Measurements from ENCODE around the gene PAGR1.
A peak's percentile ranks its signal among the peaks of the same experiment; 100 is the strongest.

Gene PAGR1

DNA sequence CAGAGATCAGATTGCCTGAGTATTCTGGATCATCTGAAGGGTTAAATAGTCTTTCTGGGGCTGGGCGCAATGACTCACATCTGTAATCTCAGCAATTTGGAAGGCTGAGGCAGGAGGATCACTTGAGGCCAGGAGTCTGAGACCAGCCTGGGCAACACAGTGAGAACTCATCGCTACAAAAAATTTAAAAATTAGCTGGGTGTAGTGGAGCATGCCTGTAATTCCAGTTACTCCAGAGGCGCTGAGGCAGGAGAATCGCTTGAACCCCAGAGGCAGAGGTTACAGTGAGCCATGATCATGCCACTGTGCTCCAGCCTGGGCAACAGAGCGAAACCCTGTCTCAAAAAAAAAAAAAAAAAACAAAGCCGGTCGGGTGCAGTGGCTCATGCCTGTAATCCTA lies 20.0 kb downstream of the PAGR1 start:
- no peak for DNase-seq (ENCODE audit: low read depth in 3 of 3)

DNA sequence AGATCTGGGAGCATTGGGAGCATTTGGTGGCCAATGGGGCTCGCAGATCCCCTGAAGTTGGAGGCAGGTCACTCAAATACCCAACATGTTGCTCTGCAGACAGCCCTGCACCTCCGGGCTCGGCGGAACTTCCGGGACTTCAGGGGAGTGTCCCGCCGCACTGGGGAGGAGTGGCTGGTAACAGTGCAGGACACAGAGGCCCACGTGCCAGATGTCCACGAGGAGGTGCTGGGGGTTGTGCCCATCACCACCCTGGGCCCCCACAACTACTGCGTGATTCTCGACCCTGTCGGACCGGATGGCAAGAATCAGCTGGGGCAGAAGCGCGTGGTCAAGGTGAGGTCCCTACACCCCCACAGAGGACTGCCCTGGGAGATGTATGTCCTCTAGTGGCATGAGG lies 20.7 kb downstream of the PAGR1 start:
- no peak for DNase-seq (ENCODE audit: low read depth in 3 of 3)

DNA sequence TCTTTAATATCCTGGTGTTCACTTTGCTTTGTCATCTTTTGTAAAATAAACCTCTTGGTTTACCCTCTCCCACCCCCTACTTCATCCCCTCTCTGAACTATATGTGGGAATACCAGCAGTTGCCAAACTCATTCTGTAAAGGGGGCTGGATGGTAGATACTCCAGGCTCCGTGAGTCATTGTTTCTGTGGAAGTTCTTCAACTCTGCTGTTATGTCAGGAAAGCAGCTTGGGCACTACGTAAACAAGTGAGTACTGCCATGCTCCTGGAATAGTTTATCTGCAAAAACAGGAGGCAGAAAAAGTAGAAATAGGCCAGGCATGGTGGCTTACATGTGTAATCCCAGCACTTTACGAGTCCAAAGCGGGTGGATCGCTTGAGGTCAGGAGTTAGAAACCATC lies 21.9 kb downstream of the PAGR1 start:
- no peak for DNase-seq (ENCODE audit: low read depth in 3 of 3)

DNA sequence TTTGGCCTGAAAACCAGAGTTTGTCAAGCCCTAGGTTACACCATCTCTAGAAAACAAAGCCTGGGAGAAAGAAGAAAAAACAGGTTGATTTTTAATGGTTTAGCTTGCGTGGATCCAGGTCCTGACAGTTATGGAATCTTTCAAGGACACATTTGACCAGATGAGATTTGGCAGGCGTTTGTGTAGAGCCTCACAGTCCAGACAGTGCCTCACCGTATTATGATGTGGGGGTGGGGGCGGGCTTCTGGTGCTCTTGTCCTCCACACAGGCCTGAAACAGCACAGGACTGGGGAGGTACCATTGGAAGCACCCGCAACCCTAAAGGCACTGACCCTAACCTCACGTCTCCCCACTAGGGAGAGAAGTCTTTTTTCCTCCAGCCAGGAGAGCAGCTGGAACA lies 23.9 kb downstream of the PAGR1 start:
- DNase-seq (ENCODE audit: low read depth in 3 of 3): no peak

DNA sequence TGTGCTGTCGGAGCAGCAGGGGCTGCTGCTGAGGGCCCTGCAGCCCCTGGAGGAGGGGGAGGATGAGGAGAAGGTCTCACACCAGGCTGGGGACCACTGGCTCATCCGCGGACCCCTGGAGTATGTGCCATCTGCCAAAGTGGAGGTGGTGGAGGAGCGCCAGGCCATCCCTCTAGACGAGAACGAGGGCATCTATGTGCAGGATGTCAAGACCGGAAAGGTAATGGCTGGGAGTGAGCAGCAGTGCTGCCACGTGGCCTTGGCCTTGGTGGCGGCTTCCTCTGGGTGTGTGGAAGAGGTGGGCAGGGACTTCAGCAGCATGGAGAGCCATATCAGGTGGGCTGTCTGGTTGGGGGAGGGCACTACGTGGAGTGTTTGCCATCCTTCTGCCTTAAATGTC lies 24.3 kb downstream of the PAGR1 start:
- no peak for DNase-seq (ENCODE audit: low read depth in 3 of 3)

DNA sequence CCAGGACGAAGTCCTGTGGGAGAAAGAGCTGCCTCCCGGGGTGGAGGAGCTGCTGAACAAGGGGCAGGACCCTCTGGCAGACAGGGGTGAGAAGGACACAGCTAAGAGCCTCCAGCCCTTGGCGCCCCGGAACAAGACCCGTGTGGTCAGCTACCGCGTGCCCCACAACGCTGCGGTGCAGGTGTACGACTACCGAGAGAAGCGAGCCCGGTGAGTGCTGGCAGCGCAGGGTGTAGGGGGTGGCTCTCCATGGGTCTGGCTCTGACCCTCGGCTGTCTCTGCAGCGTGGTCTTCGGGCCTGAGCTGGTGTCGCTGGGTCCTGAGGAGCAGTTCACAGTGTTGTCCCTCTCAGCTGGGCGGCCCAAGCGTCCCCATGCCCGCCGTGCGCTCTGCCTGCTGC lies 25.7 kb downstream of the PAGR1 start:
- no peak for DNase-seq (ENCODE audit: low read depth in 3 of 3)

DNA sequence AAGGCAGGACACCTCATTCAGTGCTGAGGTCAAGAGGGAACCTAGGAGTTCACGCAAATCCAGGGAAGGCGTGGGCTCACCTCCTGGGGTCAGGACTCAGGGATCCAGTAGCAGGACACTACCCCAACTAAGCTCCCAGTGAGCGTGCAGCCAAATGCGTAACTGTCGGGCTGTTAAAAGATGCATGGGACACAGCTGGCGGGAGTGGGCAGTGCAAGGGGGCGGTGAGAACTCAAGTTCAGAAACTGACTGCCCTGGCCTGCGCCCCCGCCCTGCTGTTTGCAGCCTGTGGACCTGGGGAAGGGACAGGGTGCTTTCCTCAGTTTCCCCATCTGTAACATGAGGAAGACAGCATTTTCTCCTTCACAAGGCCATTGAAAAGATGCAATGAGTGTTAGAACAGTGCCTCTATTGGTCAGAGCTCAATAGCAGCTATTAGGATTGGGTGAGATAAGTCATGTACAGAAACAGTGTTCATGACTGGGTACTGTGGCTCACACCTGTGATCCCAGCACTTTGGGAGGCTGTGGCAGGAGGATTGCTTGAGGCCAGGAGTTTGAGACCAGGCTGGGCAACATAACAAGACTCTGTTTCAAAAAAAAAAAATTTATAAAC lies 26.9 kb downstream of the PAGR1 start:
- DNase-seq (ENCODE audit: low read depth in 3 of 3): no peak

DNA sequence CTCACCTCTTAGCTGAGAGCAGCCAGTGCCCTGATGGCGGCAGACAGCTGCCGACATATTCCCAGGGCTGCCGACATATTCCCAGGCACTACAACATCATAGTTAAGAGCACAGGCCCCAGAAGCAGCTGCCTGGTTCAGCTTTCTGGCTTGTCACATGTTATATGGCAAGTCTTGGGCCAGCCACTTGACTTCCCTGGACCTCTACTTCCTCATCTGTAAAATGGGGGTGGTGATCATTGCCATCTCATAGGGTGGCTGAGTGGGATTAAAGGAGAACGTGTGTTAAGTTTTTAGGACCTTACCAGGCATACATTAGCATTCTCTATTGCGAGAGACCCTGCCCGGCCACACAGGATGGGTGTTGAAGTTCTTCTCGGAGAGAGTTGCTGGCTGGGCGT lies 28.0 kb downstream of the PAGR1 start:
- DNase-seq (ENCODE audit: low read depth in 3 of 3): no peak

DNA sequence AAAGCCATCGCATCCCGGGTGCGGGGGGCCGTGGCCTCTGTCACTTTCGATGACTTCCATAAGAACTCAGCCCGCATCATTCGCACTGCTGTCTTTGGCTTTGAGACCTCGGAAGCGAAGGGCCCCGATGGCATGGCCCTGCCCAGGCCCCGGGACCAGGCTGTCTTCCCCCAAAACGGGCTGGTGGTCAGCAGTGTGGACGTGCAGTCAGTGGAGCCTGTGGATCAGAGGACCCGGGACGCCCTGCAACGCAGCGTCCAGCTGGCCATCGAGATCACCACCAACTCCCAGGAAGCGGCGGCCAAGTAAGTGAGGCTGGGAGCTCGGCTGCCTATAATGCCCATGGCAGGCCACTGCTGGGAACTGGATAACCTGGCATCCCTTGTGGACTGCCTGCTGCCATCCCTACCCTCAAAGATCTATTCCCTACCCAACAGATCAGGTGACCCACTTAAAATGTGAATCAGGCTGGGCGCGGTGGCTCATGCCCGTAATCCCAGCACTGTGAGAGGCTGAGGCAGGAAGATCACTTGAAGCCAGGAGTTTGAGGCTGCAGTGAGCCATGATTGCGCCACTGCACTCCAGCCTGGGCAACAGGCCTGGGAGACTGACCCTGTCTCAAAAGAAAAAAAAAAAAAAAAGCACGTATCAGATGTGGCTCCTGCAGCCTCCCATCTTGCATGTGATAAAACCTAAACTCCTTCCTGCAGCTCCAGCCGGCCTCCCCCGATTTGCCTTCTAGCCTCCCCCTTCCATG lies 28.8 kb downstream of the PAGR1 start:
- no peak for DNase-seq (ENCODE audit: low read depth in 3 of 3)

DNA sequence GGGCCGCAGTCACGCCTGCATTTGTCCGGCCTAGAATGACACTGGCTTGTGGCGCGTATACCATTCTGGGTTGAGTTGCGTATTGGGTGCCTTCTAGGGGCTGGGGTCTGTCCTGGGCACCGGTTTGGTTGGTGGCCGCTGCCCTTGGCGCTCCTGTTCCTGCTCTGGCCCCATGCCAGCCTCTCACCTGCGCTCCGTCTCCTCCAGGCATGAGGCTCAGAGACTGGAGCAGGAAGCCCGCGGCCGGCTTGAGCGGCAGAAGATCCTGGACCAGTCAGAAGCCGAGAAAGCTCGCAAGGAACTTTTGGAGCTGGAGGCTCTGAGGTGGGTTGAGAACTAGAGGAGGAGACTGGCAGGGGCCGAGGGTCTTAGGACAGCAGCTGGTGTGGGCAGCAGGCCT lies 29.7 kb downstream of the PAGR1 start:
- no peak for DNase-seq (ENCODE audit: low read depth in 3 of 3)

DNA sequence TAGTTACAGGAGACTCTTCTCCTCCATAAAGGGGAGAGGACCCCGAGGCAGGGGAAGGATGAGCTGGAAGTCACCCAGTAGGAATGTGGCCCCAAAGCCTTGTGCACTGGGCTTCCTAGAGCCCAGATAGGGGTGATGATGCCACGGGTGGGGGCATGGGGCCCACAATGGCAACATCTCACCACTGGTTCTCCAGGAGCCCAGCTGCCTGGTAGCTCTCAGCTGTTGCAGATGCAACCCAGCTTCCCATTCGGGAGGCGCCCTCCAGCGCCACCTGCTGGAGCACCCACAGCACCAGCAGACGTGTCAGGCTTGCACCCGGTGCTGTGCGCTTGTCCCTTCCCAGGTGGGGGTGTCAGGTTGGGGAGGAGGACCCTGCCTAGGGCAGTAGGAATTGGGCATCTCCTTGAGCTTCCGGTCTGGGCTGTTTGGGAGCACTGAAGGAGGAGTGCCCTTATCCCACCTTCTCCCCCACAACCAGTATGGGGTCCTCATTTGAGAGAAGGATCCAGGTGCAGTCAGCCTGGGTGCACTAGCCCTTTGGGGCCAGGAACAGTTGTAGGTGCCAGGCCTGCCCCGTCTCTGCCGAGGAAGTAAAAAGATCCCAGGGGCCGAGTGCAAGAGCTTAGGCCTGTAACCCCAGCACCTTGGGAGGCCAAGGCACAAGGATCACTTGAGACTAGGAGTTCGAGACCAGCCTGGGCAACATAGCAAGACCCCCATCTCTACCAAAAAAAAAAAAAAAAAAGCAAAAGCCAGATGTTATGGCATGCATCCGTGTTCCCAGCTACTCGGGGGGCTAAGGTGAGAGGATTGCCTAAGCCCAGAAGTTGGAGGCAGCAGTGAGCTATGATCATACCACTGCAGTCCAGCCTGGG lies 32.7 kb downstream of the PAGR1 start:
- DNase-seq (ENCODE audit: low read depth in 3 of 3): peak; percentile 64 to 77 (median 68)

DNA sequence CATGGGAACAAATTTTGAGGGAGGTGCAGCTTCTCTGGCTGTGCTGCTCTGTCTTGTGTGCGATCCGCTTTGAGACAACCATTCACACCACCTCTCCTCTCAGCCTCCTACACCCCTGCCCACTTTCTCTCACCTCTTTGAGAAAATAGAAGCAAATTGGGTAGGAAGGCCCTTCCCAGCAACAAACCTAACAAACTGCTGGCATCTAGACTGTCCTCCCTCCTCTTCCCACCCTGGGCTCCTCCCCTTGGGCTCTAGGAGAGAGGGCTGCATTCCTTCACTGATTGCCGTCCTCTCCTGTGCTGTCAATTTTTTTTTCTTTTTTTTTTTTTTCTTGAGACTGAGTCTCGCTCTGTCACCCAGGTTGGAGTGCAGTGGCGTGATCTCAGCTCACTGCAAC lies 33.6 kb downstream of the PAGR1 start:
- no peak for DNase-seq (ENCODE audit: low read depth in 3 of 3)

DNA sequence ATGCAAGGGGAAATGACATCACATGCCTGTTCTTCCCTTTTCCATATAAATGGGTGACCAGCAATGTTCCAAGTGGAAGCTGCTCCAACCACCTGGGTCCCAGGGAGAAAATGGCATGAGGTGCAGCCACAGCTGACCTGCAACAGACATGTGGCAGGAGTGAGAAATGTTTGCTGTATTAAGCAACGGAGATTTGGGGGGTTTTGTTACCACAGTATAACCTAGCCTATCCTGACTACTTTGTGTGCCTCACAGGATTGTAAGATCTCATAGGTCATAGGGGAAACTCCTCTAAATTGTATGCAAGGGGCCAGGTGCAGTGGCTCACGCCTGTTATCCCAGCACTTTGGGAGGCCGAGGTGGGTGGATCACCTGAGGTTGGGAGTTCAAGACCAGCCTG lies 35.0 kb downstream of the PAGR1 start:
- DNase-seq (ENCODE audit: low read depth in 3 of 3): no peak

DNA sequence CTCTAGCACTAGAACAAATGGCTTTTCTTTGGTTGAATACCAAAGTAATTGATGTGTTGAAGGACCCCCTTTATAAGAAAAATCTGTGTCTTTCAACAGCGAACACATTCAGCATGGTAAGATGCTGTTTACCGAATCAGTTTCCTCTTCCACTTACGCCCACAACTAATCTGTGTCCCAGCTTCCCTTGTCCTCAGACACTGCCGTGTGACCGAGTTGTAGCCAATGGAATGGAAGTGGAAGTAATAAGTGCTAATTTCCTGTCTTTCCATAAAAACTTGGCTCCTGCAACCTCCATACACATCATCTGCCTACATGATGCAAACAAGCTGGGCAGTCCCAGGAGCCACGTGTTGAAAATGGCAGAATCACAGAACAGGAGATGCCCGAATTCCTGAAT lies 36.7 kb downstream of the PAGR1 start:
- DNase-seq (ENCODE audit: low read depth in 3 of 3): no peak

DNA sequence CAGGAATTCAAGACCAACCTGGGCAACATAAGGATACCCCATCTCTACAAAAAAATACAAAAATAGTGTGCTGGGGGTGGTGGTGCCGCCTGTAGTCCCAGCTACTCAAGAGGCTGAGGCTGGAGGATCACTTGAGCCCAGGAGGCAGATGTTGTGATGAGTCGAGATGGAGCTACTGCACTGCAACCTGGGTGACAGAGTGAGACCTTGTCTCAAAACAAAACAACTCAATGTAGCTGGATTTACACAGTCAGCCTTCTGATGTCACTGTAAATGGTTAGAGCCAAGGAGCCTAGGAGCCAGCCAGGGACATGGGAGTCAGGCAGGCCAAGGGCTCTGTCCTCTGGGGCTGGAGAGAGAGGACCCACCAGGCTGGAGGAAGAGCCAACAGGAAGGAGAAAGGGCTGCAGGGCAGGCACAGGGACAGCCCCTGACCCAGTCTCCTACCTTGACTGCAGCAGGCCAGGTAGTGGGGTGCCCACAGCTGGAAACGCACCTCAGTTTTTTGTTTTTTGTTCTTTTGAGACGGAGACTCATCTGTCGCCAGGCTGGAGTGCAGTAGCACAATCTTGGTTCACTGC lies 38.7 kb downstream of the PAGR1 start:
- DNase-seq (ENCODE audit: low read depth in 3 of 3): no peak

DNA sequence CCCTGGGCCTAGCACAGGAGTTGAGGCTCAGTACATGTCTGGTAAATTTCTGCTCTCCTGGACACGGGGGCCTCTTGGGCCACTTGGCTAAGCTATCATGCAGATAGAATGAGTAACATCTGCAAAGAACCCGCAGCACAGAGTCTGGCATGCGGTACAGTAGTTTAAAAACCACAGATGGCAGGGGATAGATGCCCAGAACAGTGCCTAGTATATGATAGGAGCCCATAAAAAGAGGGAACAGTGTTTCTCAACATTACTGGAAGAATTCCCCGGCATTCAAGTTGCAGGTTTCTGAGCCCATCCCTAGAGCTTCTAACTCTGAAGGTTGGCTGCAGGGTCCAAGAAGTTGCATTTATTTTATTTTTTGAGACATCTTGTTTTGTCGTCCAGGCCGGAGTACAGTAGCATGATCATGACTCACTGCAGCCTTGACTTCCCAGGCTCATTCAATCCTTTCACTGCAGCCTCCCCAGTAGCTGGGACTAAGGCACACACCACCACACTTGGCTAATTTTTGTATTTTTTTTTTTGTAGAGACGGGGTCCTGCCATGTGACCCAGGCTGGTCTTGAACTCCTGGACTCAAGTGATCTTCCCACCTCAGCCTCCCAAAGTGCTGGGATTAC lies 41.3 kb downstream of the PAGR1 start:
- DNase-seq (ENCODE audit: low read depth in 3 of 3): no peak

DNA sequence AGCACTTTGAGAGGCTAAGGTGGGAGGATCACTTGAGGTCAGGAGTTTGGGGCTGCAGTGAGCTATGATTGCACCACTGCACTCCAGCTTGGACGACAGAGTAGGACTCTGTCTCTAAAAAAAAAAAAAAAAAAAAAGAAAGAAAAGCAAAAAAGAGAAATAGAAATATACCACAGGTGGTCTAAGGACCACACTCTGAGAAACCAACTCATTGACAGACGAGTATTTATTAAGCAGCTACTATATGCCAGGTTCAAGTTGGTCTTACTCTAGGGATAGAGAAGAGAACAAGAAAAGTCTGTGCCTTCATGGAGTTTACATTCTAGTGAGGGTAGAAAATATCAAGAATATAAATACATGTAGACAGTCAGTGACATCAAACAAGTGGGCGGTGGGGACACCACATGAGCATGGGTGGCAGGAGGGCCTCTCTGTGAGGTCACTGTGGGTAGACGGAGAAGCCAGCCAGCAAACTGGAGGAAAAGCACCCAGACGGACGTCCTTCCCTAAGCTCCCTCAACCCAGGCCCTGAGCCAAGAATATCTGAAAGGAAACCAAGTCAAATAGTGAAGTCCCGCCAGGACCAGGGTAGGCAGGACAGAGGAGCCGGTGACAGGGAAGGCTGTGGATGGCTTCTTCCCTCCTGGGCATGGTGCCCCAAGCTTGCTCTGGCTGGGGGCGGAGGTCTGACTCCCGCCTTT lies 42.3 kb downstream of the PAGR1 start:
- DNase-seq (ENCODE audit: low read depth in 3 of 3): no peak

DNA sequence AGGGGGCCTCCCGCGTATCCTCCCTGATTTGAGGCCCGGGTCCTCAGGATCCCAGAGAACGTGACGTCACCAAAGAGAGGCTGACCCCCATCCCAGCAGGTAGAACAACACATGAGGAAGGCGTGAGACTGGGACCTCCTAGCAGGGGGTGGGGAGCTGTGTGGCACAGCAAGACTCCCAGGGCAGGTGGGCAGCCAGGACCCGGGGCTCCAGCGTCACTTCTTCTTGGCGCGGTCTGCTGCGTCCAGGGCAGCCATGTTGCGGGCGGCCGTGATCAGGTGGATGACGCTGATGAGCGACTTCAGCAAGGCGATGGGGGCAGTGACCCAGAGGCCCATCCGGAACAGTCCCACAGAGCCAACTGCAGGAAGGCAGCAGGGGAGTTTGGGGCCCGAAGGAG lies 43.0 kb downstream of the PAGR1 start:
- no peak for DNase-seq (ENCODE audit: low read depth in 3 of 3)

DNA sequence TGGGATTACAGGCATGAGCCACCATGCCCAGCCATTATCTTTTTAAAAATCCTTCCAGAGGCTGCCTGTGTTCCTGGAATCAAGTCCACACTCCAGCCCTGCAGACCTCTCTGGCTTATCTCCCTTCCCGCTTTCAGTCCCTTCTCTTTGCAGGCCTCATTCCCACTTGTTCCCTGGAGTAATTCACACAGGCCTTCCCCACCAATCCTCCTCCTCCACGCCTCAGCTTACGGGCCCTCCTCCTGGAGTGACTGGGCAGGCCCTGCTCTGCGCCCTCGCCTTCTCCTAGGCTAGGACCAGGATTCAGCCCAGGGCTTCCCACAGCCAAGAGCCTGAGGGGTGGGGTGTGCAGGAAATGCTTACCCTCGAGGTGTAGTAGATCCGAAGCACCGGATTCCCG lies 44.3 kb downstream of the PAGR1 start:
- DNase-seq (ENCODE audit: low read depth in 3 of 3): no peak

DNA sequence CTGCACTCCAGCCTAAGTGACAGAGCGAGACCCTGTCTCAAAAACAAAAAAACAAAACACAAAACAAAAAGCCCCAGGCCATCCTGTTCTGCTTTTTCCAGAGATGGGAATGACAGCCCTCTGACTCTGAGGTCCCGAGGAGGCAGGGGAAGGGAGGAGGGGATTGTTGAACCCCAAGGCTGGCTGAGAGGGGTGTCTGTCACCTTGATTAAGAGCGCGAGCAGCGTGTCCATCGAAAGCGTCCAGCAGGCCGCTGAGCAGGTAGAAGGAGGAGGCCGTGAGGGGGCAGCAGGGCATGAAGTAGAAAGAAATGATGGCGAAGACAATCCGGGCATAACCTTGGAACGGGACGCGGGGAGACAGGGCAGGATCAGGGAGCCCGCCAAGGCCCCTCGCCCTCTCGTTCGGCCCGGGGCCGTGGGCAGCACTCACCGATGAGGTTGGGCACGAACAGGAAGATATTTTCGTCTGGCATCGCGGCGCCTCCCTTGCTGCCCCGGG lies 46.5 kb downstream of the PAGR1 start:
- no peak for DNase-seq (ENCODE audit: low read depth in 3 of 3)
